Esophagus muscularis mucosa (tissue), 4 donors: ENCODE data around the gene TMEM169. TPM values are rescaled to one million over a fixed set of nuclear protein-coding genes. Genes with fewer than 3 reads are reported as not detected.
"Not testable (repeated sequence)": the region's sequence is repeated elsewhere in the genome, so short reads cannot be mapped to it uniquely, and the experiment has no call there.

Experiments used
- DNase-seq: peaks from one replicate; pipeline ENCODE4 v3.0.0-alpha.2; 2017; ENCODE audit errors: extremely low spot score
- H3K27ac ChIP-seq, 4 donors: fragments of 200-600 bp; sonication (generic); replicated peaks in 1 of 4; 1 replicate in 3 of 4; 2 replicates in 1 of 4; pipeline ENCODE4 v1.5.1; 2016 to 2019; ENCODE audit warnings: mild to moderate bottlenecking in 1 of 4
- H3K27me3 ChIP-seq, 4 donors: fragments of 200-600 bp; sonication (generic); one replicate each; pipeline versions ENCODE4 v1.5.1 to v1.6.0; 2016 to 2019
- H3K36me3 ChIP-seq, 4 donors: fragments of 200-600 bp; sonication (generic); one replicate each; pipeline ENCODE4 v1.5.1; 2016 to 2019
- H3K4me1 ChIP-seq, 4 donors: fragments of 200-600 bp; sonication (generic); one replicate each; pipeline ENCODE4 v1.5.1; 2016 to 2019
- H3K4me3 ChIP-seq, 4 donors: fragments of 200-600 bp; sonication (generic); 1 replicate in 2 of 4; 2 replicates in 2 of 4; pipeline ENCODE4 v1.5.1; 2016 to 2019; ENCODE audit warnings: mild to moderate bottlenecking in 4 of 4, moderate library complexity in 1 of 4
- H3K9me3 ChIP-seq, 4 donors: fragments of 200-600 bp; sonication (generic); 1 replicate in 3 of 4; 2 replicates in 1 of 4; pipeline ENCODE4 v1.5.1; 2016 to 2019
- CTCF ChIP-seq, 3 experiments: fragments of 200-600 bp in 2 of 3; fragments of 450-650 bp in 1 of 3; sonication (generic) in 2 of 3; IDR thresholded peaks; one replicate each; pipeline ENCODE4 v1.5.1; 2017 to 2019; ENCODE audit warnings: antibody characterized with exemption in 3 of 3, mild to moderate bottlenecking in 2 of 3, moderate library complexity in 1 of 3
- EP300 ChIP-seq: sonication (generic); formaldehyde crosslinking; IDR thresholded peaks from one replicate; pipeline ENCODE4 v1.6.1; 2017; ENCODE audit warnings: antibody characterized with exemption
- POLR2A ChIP-seq: fragments of 450-650 bp; IDR thresholded peaks from one replicate; pipeline ENCODE4 v1.6.1; 2017; ENCODE audit warnings: antibody characterized with exemption, moderate library complexity, mild to moderate bottlenecking, low read depth
- POLR2AphosphoS5 ChIP-seq, 2 donors: sonication (generic); formaldehyde crosslinking; IDR thresholded peaks; one replicate each; pipeline ENCODE4 v1.6.1; 2017; ENCODE audit warnings: antibody characterized with exemption in 2 of 2
- WGBS: methylation state at CpG from one replicate; pipeline ENCODE4 v1.1.5; 2018; 5-methylcytosine and 5-hydroxymethylcytosine counted together
- intact Hi-C: fragments of 100-400 bp; cut with DNase I; formaldehyde crosslinking; loops from one replicate; pipeline ENCODE4 v1.15.1; 2023
- total RNA-seq, 4 donors: library from RNA; depleted of rRNA; stranded (reverse); fragments of >200 nt; gene quantifications; one replicate each; pipeline versions ENCODE4 v1.1.0 to v1.2.1, GENCODE V29; 2016

TMEM169 gene
- total RNA-seq, 4 donors from 2014 or later, result under 0.01 to 0.75 (median 0.51) TPM

DNA sequence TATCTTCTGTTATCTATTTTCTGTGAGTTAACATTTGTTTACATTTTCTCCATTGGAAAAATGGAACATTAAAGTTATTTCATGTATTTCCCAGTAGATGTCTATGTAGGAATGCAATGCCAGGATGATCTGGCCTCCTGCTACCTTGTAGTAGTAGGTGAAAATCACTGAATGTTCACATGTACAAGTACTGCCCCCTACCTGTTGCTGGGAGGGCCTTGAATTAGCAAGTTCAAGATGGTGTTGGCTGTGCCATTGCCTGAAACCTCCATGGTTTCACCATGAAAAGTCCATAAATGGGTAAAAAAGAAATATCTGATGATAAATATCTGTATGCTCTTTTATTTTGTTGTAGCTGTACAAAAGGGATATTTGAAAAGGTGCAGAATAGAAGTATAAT is 58.2 kb downstream of the TMEM169 start:
- peak in 2 of 3 experiments; percentile 20 to 29 for TF ChIP-seq CTCF (IDR thresholded peaks at IDR 0.05)
- TF ChIP-seq EP300, result no peak
- intact Hi-C loops, result no loop called here
- no peak for DNase-seq
- Histone ChIP-seq H3K4me1 (no peaks in the 10 kb centered on the region), H3K4me3 (no peak overlapping the region), H3K9me3 (no peaks in the 10 kb centered on the region), H3K36me3 (peaks cover 83 to 99% (median 92%) of the 10 kb centered on the region in 4 donors), H3K27me3 (no peaks in the 10 kb centered on the region), H3K27ac (no peak overlapping the region)

DNA sequence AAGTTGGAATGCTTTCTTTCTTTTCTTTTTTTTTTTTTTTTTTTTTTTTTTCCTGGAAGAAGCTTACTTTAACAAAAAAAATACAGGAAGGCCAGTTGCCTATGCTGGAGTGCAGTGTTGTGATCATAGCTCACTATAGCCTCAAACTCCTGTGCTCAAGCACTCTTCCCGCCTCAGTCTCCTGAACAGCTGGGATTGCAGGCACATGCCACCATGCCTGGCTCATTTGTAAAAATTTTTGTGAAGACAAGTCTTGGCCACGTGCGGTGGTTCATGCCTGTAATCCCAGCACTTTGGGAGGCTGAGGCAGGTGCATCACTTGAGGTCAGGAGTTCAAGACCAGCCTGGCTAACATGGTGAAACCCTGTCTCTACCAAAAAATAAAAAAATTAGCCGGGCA is 59.8 kb downstream of the TMEM169 start:
- 91% methylated on average over 3 of the region's 4 CpGs for WGBS
- H3K36me3 ChIP-seq, result peaks cover 70 to 99% (median 86%) of the 10 kb centered on the region in 4 donors
- H3K4me1 ChIP-seq, DNase-seq, H3K27me3 ChIP-seq, H3K4me3 ChIP-seq, H3K27ac ChIP-seq, H3K9me3 ChIP-seq, intact Hi-C loops: not testable (repeated sequence)

DNA sequence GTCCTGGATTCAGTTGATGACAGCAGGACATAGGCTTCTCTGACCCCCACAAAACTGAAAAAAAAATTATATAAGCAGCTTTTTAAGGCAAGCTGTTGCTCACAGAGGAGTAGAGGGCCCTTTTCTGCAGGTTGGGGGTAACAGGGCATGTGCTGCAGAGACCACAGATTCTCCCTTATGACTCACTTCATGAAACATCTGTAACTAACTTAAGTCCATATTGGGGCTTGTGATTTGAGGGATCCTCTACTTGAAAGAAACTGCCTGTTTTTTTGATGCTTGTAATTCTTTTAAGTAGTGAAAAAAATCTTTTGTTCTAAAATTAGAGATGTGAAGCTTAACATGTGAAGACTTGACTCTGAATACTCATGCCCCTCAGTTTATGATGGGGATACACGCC is 60.8 kb downstream of the TMEM169 start:
- intact Hi-C loops, result no loop called here
- no peaks in the 10 kb centered on the region for H3K27me3 ChIP-seq
- H3K4me1 ChIP-seq, result no peaks in the 10 kb centered on the region
- no peaks in the 10 kb centered on the region for H3K9me3 ChIP-seq
- no peak for TF ChIP-seq CTCF (IDR thresholded peaks at IDR 0.05)
- TF ChIP-seq POLR2A, result no peak
- no peak for TF ChIP-seq EP300
- TF ChIP-seq POLR2AphosphoS5 (IDR thresholded peaks at IDR 0.05), result no peak
- no peak overlapping the region for H3K27ac ChIP-seq
- WGBS, result 91% methylated on average over 1 of the region's 1 CpG
- no peak for DNase-seq
- peaks cover 61 to 99% (median 84%) of the 10 kb centered on the region in 4 donors for H3K36me3 ChIP-seq
- H3K4me3 ChIP-seq, result no peak overlapping the region

GRCh38 chr2:216144372-216144771 is 62.7 kb downstream of the TMEM169 start:
- intact Hi-C loops, result no loop called here
- Histone ChIP-seq H3K4me1 (no peaks in the 10 kb centered on the region), H3K9me3 (no peaks in the 10 kb centered on the region), H3K27me3 (no peaks in the 10 kb centered on the region), H3K36me3 (peaks cover 45 to 99% (median 82%) of the 10 kb centered on the region in 4 donors), H3K4me3 (no peak overlapping the region), H3K27ac (no peak overlapping the region)
- DNase-seq, result no peak
- WGBS, result 75% methylated on average over 1 of the region's 1 CpG
- TF ChIP-seq POLR2AphosphoS5 (IDR thresholded peaks at IDR 0.05) (no peak), CTCF (IDR thresholded peaks at IDR 0.05) (no peak), POLR2A (no peak)

- Histone ChIP-seq H3K4me1 (no peaks in the 10 kb centered on the region), H3K4me3 (no peak overlapping the region), H3K9me3 (no peaks in the 10 kb centered on the region), H3K27ac (no peak overlapping the region), H3K27me3 (no peaks in the 10 kb centered on the region), H3K36me3 (peaks cover 45 to 99% (median 82%) of the 10 kb centered on the region in 4 donors)
- DNase-seq, result no peak
- WGBS, result 94% methylated on average over 4 of the region's 4 CpGs
- TF ChIP-seq POLR2AphosphoS5 (IDR thresholded peaks at IDR 0.05), result no peak
- no peak for TF ChIP-seq CTCF (IDR thresholded peaks at IDR 0.05)
- TF ChIP-seq EP300, result no peak
- TF ChIP-seq POLR2A, result no peak
- intact Hi-C loops, result no loop called here
Observed at GRCh38 chr2:216144857-216145256, 63.1 kb downstream of the TMEM169 start.
